GM12891 (cell line): ENCODE measurements around the gene RPUSD3.
"Not testable (repeated sequence)": the region's sequence is repeated elsewhere in the genome, so short reads cannot be mapped to it uniquely, and the experiment has no call there.

Source experiments
- DNase-seq: peaks from one replicate; pipeline ENCODE4 v3.0.0; 2011; ENCODE audit warnings: low spot score; ENCODE audit not compliant: insufficient read length
- FAIRE-seq: peaks from 2 replicates; lab custom pipeline; 2011; peaks lifted over from hg19 to GRCh38; lab: Jason Lieb, UNC
- PAX5 ChIP-seq: IDR thresholded peaks from 2 replicates; pipeline ENCODE4 v1.6.1; 2011; ENCODE audit warnings: low read length, moderate library complexity, mild to moderate bottlenecking; ENCODE audit not compliant: insufficient read depth, severe bottlenecking
- POLR2A ChIP-seq: IDR thresholded peaks from 2 replicates; pipeline ENCODE4 v1.6.1; 2011; ENCODE audit warnings: low read depth, low read length, control low read depth
- POLR2AphosphoS5 ChIP-seq: IDR thresholded peaks from 2 replicates; pipeline ENCODE4 v1.6.1; 2011; ENCODE audit warnings: low read depth, low read length, control low read depth
- POU2F2 ChIP-seq: IDR thresholded peaks from 2 replicates; pipeline ENCODE4 v1.6.1; 2011; ENCODE audit warnings: low read depth, mild to moderate bottlenecking, control low read depth, low read length, moderate library complexity
- SPI1 ChIP-seq: IDR thresholded peaks from 2 replicates; pipeline ENCODE4 v1.6.1; 2011; ENCODE audit warnings: low read depth, low read length, control low read depth
- TAF1 ChIP-seq: IDR thresholded peaks from 2 replicates; pipeline ENCODE4 v1.6.1; 2011; ENCODE audit warnings: low read depth, low read length, control low read depth

Gene RPUSD3

GRCh38 chr3:9852528-9852927 lies 8.7 kb upstream of the RPUSD3 start:
- DNase-seq (no peak), FAIRE-seq (no peak)
- TF ChIP-seq POLR2AphosphoS5 (no peak), POLR2A (no peak), POU2F2 (no peak), TAF1 (no peak), PAX5 (no peak), SPI1 (no peak)

DNA sequence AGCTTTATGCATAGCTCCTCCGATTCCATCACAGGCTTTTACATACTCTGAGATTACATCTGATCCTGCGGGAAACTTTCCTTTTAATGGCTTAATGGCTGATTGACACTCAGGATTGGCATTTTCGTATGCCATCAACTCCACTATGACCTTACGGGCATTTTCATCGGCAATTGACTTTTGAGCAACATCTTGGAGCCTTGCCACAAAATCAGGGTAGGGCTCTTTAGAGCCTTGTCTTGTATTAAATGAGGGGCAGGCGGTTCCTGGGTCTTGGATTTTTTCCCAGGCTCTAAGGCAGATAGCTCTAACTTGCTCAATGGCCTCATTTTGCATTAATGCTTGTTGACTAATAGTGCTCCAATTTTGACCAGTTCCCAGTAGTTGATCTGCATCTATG lies 8.1 kb upstream of the RPUSD3 start:
- DNase-seq = not testable (repeated sequence)

GRCh38 chr3:9851383-9851782 lies 7.6 kb upstream of the RPUSD3 start:
- DNase-seq, FAIRE-seq: not testable (repeated sequence)

More for the DNA sequence above, 8.1 kb upstream of the RPUSD3 start:
- not testable (repeated sequence) for FAIRE-seq

- FAIRE-seq, DNase-seq: not testable (repeated sequence)
These were observed 5.1 kb upstream of the RPUSD3 start for GRCh38 chr3:9848860-9849259.

GRCh38 chr3:9847870-9848269 lies 4.1 kb upstream of the RPUSD3 start:
- FAIRE-seq, DNase-seq: not testable (repeated sequence)

- TF ChIP-seq SPI1 = no peak
- no peak for TF ChIP-seq POU2F2
- TF ChIP-seq TAF1 = no peak
- TF ChIP-seq POLR2A = no peak
- TF ChIP-seq POLR2AphosphoS5 = no peak
- no peak for TF ChIP-seq PAX5
- FAIRE-seq = no peak
- no peak for DNase-seq
These were observed 3.2 kb upstream of the RPUSD3 start for GRCh38 chr3:9846931-9847488.

DNA sequence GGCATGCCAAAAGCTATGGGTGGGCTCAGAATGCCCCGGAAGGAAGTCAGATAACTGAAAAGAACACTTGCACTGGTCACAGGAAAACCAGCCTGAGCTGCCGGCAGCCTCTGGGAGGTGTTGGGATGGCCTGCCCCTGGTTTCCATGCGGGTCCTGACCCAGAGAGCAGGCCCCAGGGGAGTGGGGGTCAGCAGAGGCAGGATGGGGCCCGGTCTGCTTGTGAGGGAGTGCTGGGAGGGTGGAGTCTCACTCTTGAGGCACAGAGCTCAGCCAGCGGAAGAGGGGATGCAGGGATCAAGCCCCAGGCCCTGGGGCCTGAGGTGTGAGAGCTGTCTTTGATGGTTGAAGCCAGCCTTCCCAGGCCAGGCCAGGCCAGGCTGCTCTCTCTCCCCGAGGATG lies 2.4 kb upstream of the RPUSD3 start:
- FAIRE-seq = no peak
- no peak for DNase-seq
- TF ChIP-seq SPI1 = no peak
- TF ChIP-seq PAX5 = no peak
- no peak for TF ChIP-seq TAF1
- no peak for TF ChIP-seq POLR2AphosphoS5
- no peak for TF ChIP-seq POU2F2
- no peak for TF ChIP-seq POLR2A

GRCh38 chr3:9841015-9841414 lies 2.8 kb downstream of the RPUSD3 start:
- FAIRE-seq = no peak
- DNase-seq = no peak
- TF ChIP-seq POU2F2 (no peak), POLR2AphosphoS5 (no peak), SPI1 (no peak), PAX5 (no peak), POLR2A (no peak), TAF1 (no peak)

GRCh38 chr3:9838856-9839255 lies 5.0 kb downstream of the RPUSD3 start:
- DNase-seq (no peak), FAIRE-seq (no peak)
- no peak for TF ChIP-seq SPI1
- no peak for TF ChIP-seq PAX5
- TF ChIP-seq POLR2AphosphoS5 = no peak
- TF ChIP-seq POU2F2 = no peak
- TF ChIP-seq TAF1 = no peak
- TF ChIP-seq POLR2A = no peak

DNA sequence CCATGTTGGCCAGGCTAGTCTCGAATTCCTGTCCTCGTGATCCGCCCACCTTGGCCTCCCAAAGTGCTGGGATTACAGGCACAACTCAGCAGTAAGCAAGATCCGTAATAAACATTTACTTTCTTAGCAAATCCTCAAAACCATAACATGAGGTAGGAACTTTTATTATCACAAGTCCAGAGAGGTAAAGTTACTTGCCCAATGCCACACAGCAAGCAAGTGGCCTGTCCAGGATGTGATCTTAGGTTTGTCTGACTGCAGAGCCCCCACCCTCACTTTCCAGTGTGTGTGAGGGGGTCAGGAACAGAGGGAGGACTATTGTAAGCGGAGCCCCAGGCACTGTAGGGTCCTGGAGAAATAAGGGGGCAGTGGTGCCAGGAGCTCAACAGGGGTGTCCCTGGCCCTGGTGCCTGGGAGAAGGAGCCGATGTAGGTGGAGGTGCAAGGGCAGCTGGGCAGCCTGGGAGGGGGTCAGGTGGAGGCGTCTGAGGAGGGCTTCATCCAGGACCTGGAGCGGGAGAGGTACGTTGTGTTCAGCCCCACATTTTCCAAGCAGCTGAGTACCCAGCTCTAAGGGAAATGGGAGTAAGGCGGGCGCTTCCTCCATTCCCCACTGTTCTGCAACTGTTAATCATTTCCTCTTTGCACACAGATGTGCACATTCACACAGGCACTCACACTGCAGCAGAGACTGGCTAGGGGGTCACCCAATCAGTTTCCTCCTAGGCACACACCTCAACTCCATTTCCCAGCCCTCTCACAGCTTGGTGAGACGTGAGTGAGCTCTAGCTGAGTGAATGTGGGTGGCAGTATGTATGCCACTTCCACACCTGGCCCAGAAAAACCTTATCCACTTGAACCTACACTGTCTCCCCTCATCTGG lies 5.9 kb downstream of the RPUSD3 start:
- FAIRE-seq (no peak), DNase-seq (no peak)

GRCh38 chr3:9834520-9835380 lies 9.1 kb downstream of the RPUSD3 start:
- TF ChIP-seq POLR2A = no peak
- no peak for TF ChIP-seq POU2F2
- no peak for TF ChIP-seq POLR2AphosphoS5
- no peak for TF ChIP-seq PAX5
- FAIRE-seq (no peak), DNase-seq (no peak)

More for the DNA sequence above, 5.9 kb downstream of the RPUSD3 start:
- TF ChIP-seq PAX5 (no peak), TAF1 (no peak), POLR2AphosphoS5 (no peak), POU2F2 (no peak), SPI1 (no peak), POLR2A (no peak)
